ENCODE data around the gene RNF144A.

- TF ChIP-seq CTCF (IDR thresholded peaks at IDR 0.05), result no peak
- no peak for TF ChIP-seq POLR2A (IDR thresholded peaks at IDR 0.05)
Observed at GRCh38 chr2:6915399-6915798, 1.8 kb upstream of the RNF144A start.

Data from testis (tissue), 2 donors.